ENCODE measurements around the gene SKI. TPM values are rescaled to one million over a fixed set of nuclear protein-coding genes. Genes with fewer than 3 reads are reported as not detected.

SKI gene
- total RNA-seq, 2 donors from 2014 or later = 135 to 138 TPM

DNA sequence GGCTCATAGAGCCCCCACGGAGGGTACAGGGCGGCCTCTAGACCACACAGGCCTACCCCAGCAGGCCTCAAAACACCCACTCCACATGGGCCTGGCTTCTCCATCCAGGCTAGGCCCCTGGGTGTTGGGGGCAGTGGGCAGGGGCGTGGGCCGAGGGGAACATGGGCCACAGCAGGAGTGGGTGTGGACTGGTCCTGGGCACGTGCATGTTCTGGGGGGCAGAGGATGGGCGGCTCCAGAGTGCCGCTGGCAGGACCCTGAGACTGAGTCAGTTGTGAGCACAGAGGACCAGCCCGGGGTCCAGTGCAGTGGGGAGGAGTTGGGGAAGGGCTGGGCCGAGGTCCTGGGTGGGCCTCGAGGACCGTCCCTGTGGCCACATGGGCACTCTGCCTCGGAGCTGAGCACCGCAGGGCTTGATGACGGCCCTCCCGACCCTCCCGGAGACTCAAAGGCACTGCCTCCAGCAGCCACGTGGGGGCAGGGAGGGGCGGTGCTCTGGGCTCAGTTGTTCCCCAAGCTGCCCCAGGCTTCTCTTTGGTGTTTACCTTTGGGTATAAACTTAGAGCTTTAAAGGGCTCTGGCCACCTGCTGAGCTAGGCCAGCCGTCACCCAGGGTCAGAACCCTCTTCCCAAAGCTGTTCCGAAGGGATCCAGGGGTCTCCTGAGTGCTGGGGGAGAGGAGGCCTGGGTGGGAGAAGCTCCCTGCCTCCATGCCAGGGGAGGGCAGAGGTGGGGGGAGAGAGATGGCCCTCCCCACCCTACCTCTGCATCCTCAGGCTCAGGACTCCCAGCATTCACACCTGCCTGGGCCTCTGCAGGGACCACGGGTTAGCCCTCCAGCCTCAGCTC is 83.3 kb downstream of the SKI start:
- Histone ChIP-seq H3K36me3 (peaks cover 23% of the 10 kb centered on the region), H3K4me1 (ENCODE audit: control insufficient read depth in 1 of 2, low read depth in 2 of 2) (peaks cover 32 to 58% of the 10 kb centered on the region in 2 donors), H3K27ac (peak overlapping the region; percentile 87 to 95), H3K4me3 (no peak overlapping the region), H3K27me3 (replicated peaks; ENCODE audit: insufficient read depth) (no peaks in the 10 kb centered on the region), H3K9me3 (no peaks in the 10 kb centered on the region)
- DNase-seq (ENCODE audit: low spot score) = no peak
- no peak for ATAC-seq (ENCODE audit: insufficient number of reproducible peaks, low FRiP score, low read depth)
- peak; percentile 61 for TF ChIP-seq CTCF (IDR thresholded peaks at IDR 0.05)

DNA sequence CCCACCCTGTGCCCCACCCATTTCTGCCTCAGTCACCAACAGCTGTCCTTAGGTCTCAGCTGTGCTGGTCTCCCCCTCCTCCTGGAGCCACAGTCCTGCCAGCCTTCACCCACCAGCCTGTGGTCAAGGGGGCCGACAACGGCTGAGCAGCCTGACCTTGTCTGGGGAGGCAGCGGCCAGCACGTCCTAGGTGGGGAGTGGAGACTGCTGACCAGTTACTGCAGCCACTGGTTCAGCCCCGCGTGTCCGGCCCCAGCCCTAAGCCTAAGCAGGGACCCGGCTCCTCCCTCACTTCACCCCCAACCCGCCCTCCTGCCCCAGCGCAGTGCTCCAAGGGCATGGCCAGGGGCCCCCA is 84.0 kb downstream of the SKI start:
- ATAC-seq (ENCODE audit: insufficient number of reproducible peaks, low FRiP score, low read depth) = no peak
- no peak for DNase-seq (ENCODE audit: low spot score)
- H3K4me1 ChIP-seq (ENCODE audit: control insufficient read depth in 1 of 2, low read depth in 2 of 2) = peaks cover 32 to 63% of the 10 kb centered on the region in 2 donors

DNA sequence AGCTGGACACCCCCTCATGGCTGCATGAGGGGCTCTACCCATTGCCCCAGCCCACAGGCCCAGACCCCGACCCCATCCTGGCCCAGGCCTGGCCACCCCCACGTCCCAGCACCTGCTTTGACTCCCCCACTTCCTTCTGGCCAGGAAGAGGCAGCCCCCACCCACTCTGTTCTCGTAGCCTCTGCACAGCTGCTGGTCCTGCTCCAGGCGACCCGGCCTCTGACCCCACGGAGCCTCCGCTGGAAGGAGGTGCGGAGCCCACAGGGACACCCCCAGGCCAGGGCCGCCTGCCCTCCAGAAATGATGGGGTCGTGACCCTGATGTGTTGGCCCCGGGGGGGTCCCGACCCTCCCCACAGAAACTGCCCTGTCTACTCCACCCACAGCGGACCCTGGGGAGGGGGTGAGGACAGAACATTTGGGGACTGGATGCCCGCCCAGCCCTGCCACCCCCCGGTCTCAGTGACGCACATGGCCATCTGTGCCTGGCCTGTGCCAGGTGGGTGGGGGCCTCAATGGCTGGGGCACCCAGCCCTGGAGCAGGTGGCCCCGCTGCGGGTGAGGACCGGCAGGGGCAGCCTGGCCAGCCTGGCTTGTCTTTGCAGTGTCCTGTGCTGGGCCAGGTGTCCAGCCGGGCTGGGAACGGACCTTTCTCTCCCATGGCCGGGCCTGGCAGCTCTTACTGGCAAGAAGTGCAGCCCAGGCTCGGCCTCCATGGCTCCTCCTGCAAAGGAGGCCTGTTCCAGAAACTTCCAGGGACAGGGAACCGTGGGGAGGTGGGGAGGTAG is 84.6 kb downstream of the SKI start:
- ATAC-seq (ENCODE audit: insufficient number of reproducible peaks, low FRiP score, low read depth) = no peak
- Histone ChIP-seq H3K4me3 (no peak overlapping the region), H3K9me3 (no peaks in the 10 kb centered on the region), H3K4me1 (ENCODE audit: control insufficient read depth in 1 of 2, low read depth in 2 of 2) (peaks cover 32 to 63% of the 10 kb centered on the region in 2 donors), H3K27ac (peak overlapping the region; percentile 87 to 95), H3K27me3 (replicated peaks; ENCODE audit: insufficient read depth) (no peaks in the 10 kb centered on the region), H3K36me3 (peaks cover 13% of the 10 kb centered on the region)
- DNase-seq (ENCODE audit: low spot score) = no peak
- no peak for TF ChIP-seq CTCF (IDR thresholded peaks at IDR 0.05)

More for the DNA sequence above, 84.0 kb downstream of the SKI start:
- Histone ChIP-seq H3K27ac (peak overlapping the region; percentile 87 to 95), H3K36me3 (peaks cover 18% of the 10 kb centered on the region), H3K4me3 (no peak overlapping the region), H3K27me3 (replicated peaks; ENCODE audit: insufficient read depth) (no peaks in the 10 kb centered on the region), H3K9me3 (no peaks in the 10 kb centered on the region)
- no peak for TF ChIP-seq CTCF (IDR thresholded peaks at IDR 0.05)

DNA sequence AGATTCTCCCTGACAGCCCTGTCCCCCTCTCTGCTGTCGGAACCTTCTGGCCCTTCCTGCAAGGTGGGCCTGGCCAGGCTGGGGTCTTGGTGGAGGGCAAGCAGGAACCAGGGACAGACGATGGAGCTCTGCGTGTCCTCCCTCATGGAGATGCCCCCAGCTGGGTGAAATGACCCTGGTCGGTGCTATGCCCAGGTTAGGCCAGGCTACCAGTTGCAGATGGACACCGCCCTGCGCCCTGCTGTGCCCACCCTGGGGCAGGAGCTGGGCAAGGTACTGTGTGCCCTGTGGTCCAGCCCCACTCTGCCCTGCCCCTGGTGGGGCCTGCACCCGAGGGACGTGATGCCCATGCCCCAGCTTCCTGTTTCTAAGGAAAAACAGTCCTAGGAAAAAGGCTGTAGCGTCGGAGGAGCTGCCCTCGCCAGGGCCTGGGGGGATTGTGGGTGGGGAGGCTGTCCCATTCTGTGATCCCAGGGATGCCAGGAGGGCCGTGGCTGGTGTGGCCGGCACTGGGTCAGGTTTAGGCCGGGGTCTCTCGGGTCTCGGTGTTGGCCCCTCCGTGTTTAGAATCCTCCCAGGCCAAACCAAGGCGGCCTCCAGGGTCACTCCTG is 85.6 kb downstream of the SKI start:
- Histone ChIP-seq H3K9me3 (no peaks in the 10 kb centered on the region), H3K4me1 (ENCODE audit: control insufficient read depth in 1 of 2, low read depth in 2 of 2) (peaks cover 37 to 73% of the 10 kb centered on the region in 2 donors), H3K36me3 (peaks cover 2% of the 10 kb centered on the region), H3K27ac (peak overlapping the region; percentile 87 to 95), H3K27me3 (replicated peaks; ENCODE audit: insufficient read depth) (no peaks in the 10 kb centered on the region), H3K4me3 (peak overlapping the region; percentile 80)
- ATAC-seq (ENCODE audit: insufficient number of reproducible peaks, low FRiP score, low read depth) (no peak), DNase-seq (ENCODE audit: low spot score) (no peak)
- TF ChIP-seq CTCF (IDR thresholded peaks at IDR 0.05) = no peak

Data from thoracic aorta (tissue), 2 donors.